Lower leg skin (tissue), 3 donors: ENCODE results near the gene RAPGEF4.

Experiments
- POLR2A ChIP-seq, 2 donors: fragments of 450-650 bp; IDR thresholded peaks; one replicate each; pipeline ENCODE4 v1.6.1; 2016 to 2017; ENCODE audit warnings: antibody characterized with exemption in 2 of 2, mild to moderate bottlenecking in 1 of 2, moderate library complexity in 1 of 2
- TF ChIP-seq, protein P1 (sequence below), 3 donors: fragments of 450-650 bp; IDR thresholded peaks; one replicate each; pipeline ENCODE4 v1.5.1; 2016; ENCODE audit warnings: antibody characterized with exemption in 3 of 3, mild to moderate bottlenecking in 3 of 3, moderate library complexity in 2 of 3

DNA sequence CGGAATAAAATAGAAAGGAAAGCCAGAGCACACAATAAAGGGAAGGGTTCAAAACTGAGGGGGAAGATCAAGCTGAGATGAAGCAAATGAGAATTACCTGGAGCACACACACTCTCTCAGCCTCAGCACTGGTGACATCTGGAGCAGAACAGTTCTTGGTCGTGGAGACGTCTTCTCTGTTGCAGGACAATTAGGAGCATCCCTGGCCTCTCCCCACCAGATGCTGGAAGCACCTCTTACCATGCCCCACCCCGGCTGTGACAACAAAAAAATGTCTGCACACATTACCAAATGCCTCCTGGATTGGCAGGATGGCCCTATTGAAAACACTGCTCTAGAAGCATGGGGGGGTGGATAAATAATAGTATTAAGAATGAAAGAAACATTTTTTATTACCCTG lies 296.4 kb downstream of the RAPGEF4 start:
- TF ChIP-seq POLR2A (IDR thresholded peaks at IDR 0.05): no peak
- TF ChIP-seq, protein P1, sequence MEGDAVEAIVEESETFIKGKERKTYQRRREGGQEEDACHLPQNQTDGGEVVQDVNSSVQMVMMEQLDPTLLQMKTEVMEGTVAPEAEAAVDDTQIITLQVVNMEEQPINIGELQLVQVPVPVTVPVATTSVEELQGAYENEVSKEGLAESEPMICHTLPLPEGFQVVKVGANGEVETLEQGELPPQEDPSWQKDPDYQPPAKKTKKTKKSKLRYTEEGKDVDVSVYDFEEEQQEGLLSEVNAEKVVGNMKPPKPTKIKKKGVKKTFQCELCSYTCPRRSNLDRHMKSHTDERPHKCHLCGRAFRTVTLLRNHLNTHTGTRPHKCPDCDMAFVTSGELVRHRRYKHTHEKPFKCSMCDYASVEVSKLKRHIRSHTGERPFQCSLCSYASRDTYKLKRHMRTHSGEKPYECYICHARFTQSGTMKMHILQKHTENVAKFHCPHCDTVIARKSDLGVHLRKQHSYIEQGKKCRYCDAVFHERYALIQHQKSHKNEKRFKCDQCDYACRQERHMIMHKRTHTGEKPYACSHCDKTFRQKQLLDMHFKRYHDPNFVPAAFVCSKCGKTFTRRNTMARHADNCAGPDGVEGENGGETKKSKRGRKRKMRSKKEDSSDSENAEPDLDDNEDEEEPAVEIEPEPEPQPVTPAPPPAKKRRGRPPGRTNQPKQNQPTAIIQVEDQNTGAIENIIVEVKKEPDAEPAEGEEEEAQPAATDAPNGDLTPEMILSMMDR (IDR thresholded peaks at IDR 0.05): no peak
